NOMO-1 treated with dmso at 0.1 percent for 144 hours (cell line): Measurements from ENCODE around the gene ARL10.

Experiments
- DNase-seq: peaks from one replicate; lab custom pipeline; 2025; ENCODE audit not compliant: unreplicated experiment; lab: John Stamatoyannopoulos, UW

ARL10 gene

GRCh38 chr5:176361437-176362232 is 3.7 kb upstream of the ARL10 start, which contains the start of gene KIAA1191:
KIAA1191 (minus strand) TSS chr5:176361764; CDS start chr5:176359508, 2,256 bp downstream.
- peak; percentile 90 for DNase-seq

- no peak for DNase-seq
These were observed 3.1 kb upstream of the ARL10 start for GRCh38 chr5:176362233-176362490.

- no peak for DNase-seq
These were observed 429 bp upstream of the ARL10 start for GRCh38 chr5:176364765-176365350.

- DNase-seq = no peak
These were observed 1.1 kb downstream of the ARL10 start for GRCh38 chr5:176366232-176366894.

GRCh38 chr5:176368726-176369125 is 3.4 kb downstream of the ARL10 start:
- no peak for DNase-seq

GRCh38 chr5:176369934-176370711 is 4.8 kb downstream of the ARL10 start:
- no peak for DNase-seq

GRCh38 chr5:176371621-176372539 is 6.6 kb downstream of the ARL10 start:
- no peak for DNase-seq

GRCh38 chr5:176373100-176373818 is 8.0 kb downstream of the ARL10 start:
- DNase-seq = no peak

- no peak for DNase-seq
These were observed 14.6 kb downstream of the ARL10 start for GRCh38 chr5:176379881-176380280.

- DNase-seq = no peak
These were observed 16.1 kb downstream of the ARL10 start for GRCh38 chr5:176381423-176381822.

GRCh38 chr5:176381979-176382378 is 16.7 kb downstream of the ARL10 start:
- no peak for DNase-seq

GRCh38 chr5:176382721-176383120 is 17.4 kb downstream of the ARL10 start:
- no peak for DNase-seq

GRCh38 chr5:176383248-176383905 is 18.1 kb downstream of the ARL10 start:
- DNase-seq = no peak

GRCh38 chr5:176383961-176384360 is 18.7 kb downstream of the ARL10 start:
- no peak for DNase-seq

GRCh38 chr5:176384366-176384930 is 19.2 kb downstream of the ARL10 start:
- no peak for DNase-seq

GRCh38 chr5:176384991-176385390 is 19.7 kb downstream of the ARL10 start:
- DNase-seq = no peak

- DNase-seq = no peak
These were observed 21.2 kb downstream of the ARL10 start for GRCh38 chr5:176386491-176386890.

GRCh38 chr5:176387384-176387925 is 22.2 kb downstream of the ARL10 start:
- no peak for DNase-seq

GRCh38 chr5:176388003-176388443 is 22.7 kb downstream of the ARL10 start:
- DNase-seq = no peak
